SU-DHL-6 (cell line): ENCODE results near the gene SLC38A11.

Experiments
- CTCF ChIP-seq: fragments of 200-600 bp; sonication (generic); IDR thresholded peaks from one replicate; pipeline ENCODE4 v1.5.1; 2017; ENCODE audit warnings: antibody characterized with exemption, mild to moderate bottlenecking, low read length, moderate library complexity; ENCODE audit not compliant: insufficient read depth, poor library complexity, severe bottlenecking
- EZH2phosphoT487 ChIP-seq: fragments of 200-600 bp; sonication (generic), shearing (Covaris generic); conservative IDR thresholded peaks from 2 replicates; pipeline ENCODE4 v1.6.1; 2018; ENCODE audit warnings: mild to moderate bottlenecking, antibody characterized with exemption, low read length, moderate library complexity, mixed read lengths

GRCh38 chr2:164910101-164910899 lies 45.0 kb downstream of the SLC38A11 start:
- TF ChIP-seq CTCF (no peak), EZH2phosphoT487 (no peak)
